ENCODE results near the gene SDCCAG8. TPM values are rescaled to one million over a fixed set of nuclear protein-coding genes. Genes with fewer than 3 reads are reported as not detected.

Gene SDCCAG8
- total RNA-seq, 2 donors from 2014 or later: 29.0 to 34.5 TPM

DNA sequence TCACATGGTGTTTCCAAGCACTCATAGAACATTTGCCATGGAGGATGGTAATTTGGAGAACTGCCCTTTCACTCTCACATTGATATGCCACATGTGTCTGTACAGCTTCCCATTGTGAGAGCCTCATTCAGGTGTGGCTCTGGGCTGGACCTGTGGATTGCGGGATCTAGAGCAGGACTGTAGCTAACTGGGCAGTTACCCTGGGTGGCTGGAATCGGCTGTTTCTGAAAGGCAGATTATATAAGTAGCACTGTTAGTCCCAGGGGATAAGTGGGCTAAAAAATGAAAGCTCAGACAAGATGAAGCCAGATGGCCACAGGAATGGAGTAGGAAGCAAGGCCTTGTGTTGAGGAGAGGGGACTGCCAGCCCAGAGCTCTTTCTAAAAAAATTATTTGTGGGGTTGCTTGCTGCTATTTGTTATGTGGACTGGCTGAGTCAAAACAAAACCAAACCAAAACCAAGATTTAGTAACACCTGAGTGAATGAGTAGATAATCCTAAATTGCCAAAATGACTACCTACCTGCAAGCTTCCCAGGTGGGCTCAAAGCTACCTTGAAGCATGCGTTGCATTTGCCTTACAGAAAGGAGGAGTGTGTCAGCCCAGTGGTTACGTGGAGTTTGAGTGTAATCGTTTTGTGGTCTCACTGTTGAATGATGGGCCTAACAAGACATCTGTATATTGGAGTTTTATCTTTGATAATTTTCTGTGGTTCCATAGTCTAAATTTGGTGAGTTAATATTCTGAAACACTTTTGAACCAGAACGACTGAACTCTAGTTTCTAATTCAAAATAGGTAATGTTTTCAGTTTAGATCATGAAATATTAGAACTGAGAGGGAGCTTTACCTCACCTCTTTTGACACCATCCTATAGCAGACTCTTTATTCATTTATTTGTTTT is 58.0 kb downstream of the SDCCAG8 start:
- Histone ChIP-seq H3K4me1 (peaks cover 0 to 9% of the 10 kb centered on the region in 2 donors), H3K27ac (no peak overlapping the region), H3K9me3 (no peaks in the 10 kb centered on the region), H3K36me3 (peaks cover 22% of the 10 kb centered on the region), H3K27me3 (no peaks in the 10 kb centered on the region), H3K4me3 (no peak overlapping the region)
- TF ChIP-seq, protein P1, sequence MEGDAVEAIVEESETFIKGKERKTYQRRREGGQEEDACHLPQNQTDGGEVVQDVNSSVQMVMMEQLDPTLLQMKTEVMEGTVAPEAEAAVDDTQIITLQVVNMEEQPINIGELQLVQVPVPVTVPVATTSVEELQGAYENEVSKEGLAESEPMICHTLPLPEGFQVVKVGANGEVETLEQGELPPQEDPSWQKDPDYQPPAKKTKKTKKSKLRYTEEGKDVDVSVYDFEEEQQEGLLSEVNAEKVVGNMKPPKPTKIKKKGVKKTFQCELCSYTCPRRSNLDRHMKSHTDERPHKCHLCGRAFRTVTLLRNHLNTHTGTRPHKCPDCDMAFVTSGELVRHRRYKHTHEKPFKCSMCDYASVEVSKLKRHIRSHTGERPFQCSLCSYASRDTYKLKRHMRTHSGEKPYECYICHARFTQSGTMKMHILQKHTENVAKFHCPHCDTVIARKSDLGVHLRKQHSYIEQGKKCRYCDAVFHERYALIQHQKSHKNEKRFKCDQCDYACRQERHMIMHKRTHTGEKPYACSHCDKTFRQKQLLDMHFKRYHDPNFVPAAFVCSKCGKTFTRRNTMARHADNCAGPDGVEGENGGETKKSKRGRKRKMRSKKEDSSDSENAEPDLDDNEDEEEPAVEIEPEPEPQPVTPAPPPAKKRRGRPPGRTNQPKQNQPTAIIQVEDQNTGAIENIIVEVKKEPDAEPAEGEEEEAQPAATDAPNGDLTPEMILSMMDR (IDR thresholded peaks at IDR 0.05): no peak
- no peak for DNase-seq (ENCODE audit: low spot score)

DNA sequence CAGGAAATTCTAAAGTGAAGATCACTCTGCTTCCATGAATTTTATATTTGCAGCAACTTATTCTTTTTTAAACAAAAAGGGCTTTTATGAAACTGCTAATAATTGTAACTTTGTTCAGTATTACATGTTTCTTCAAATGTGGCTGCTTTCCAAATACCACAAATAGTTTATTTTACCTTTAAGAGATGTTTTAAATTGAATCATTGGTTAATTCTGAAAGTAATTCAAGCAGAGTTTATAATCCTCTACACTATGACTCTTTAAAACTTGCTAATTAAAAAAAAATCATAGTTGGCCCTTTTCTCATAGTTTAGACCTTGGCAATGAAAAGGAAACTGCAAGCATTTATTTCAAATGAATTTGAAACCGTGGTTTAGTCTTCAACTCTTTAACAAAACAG is 59.6 kb downstream of the SDCCAG8 start:
- Histone ChIP-seq H3K4me3 (no peak overlapping the region), H3K36me3 (peaks cover 12% of the 10 kb centered on the region), H3K27ac (no peak overlapping the region), H3K4me1 (peaks cover 0 to 9% of the 10 kb centered on the region in 2 donors), H3K9me3 (no peaks in the 10 kb centered on the region), H3K27me3 (no peaks in the 10 kb centered on the region)
- no peak for DNase-seq (ENCODE audit: low spot score)
- TF ChIP-seq, protein P1 (IDR thresholded peaks at IDR 0.05): no peak

DNA sequence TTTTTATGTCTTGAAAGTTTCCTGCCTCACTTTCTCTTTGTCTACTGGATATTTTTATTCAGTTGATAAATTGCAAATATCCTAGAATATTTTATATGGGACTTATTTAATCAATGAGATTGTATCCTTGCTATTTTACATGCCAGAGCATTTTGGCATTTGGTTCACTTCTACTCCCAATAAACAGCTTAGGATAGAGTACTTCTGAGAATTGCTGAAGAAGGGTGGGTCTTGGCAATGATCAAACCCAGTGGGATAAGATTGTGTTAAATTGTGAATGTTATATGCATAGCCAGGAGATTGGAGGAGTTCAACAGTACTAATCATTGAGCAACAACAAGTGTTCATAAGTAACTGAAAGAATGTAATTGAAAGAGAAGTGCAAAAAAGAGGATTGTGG is 60.1 kb downstream of the SDCCAG8 start:
- no peaks in the 10 kb centered on the region for H3K9me3 ChIP-seq
- TF ChIP-seq, protein P1 (IDR thresholded peaks at IDR 0.05): no peak

DNA sequence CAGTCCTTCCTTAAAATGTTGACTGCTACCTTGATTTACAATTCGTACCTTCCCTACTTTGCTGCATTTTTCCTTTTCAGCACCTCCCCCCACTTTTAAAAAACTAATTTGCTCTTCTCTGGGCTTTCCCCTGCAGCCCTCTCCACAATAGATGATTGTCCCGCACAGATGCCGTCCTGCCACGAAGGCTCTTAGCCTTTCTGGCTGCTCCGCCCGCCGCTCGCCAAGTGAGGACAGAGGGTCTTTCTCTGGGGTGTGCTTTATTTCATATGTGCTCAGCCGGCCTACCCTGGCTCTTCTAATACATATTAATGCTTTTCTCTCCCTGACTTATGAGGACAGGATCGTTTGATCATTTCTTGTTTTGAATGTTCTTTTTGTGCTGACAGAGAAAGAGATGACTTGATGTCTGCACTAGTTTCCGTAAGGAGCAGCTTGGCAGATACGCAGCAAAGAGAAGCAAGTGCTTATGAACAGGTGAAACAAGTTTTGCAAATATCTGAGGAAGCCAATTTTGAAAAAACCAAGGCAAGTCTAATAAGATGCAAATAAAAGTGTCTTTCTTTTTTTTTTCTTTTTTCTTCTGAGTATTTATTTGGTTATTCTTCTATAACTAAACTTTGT is 60.6 kb downstream of the SDCCAG8 start:
- TF ChIP-seq, protein P1 (IDR thresholded peaks at IDR 0.05): no peak
- no peak overlapping the region for H3K4me3 ChIP-seq
- H3K36me3 ChIP-seq: peaks cover 12% of the 10 kb centered on the region
- no peak for DNase-seq (ENCODE audit: low spot score)
- no peaks in the 10 kb centered on the region for H3K9me3 ChIP-seq
- peaks cover 0 to 9% of the 10 kb centered on the region in 2 donors for H3K4me1 ChIP-seq
- H3K27ac ChIP-seq: no peak overlapping the region
- no peaks in the 10 kb centered on the region for H3K27me3 ChIP-seq

More for the DNA sequence above, 60.1 kb downstream of the SDCCAG8 start:
- Histone ChIP-seq H3K36me3 (peaks cover 12% of the 10 kb centered on the region), H3K27ac (no peak overlapping the region), H3K4me3 (no peak overlapping the region), H3K4me1 (peaks cover 0 to 9% of the 10 kb centered on the region in 2 donors), H3K27me3 (no peaks in the 10 kb centered on the region)
- DNase-seq (ENCODE audit: low spot score): no peak

DNA sequence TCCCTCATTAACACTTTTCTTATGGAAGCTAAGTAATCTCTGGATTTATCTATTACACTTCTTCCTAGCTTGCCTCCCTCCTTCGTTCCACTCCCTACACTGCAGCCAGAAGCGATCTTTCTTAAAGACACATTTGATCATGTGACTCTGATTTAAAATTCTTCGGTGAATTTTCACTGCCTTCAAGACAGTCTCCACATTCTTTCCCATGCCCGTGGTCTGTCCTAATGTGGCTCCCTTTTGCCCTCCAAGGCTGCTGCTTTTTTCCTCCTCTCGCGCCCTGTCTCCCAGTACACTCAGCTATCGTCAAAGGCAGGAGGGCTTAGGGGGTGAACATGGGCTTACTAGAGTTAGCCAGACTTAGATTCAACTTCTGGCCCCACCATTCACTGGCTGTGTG is 64.4 kb downstream of the SDCCAG8 start:
- DNase-seq (ENCODE audit: low spot score): no peak
- Histone ChIP-seq H3K27ac (no peak overlapping the region), H3K27me3 (no peaks in the 10 kb centered on the region)

More for the DNA sequence above, 64.4 kb downstream of the SDCCAG8 start:
- TF ChIP-seq, protein P1 (IDR thresholded peaks at IDR 0.05): no peak
- Histone ChIP-seq H3K36me3 (peaks cover 12% of the 10 kb centered on the region), H3K4me3 (no peak overlapping the region), H3K9me3 (no peaks in the 10 kb centered on the region), H3K4me1 (no peaks in the 10 kb centered on the region)
